Right ventricle myocardium superior (tissue), 1 donor: Measurements from ENCODE around the gene RPS6KL1. TPM values are rescaled to one million over a fixed set of nuclear protein-coding genes. Genes with fewer than 3 reads are reported as not detected.

ENCODE experiments used
- total RNA-seq: library from RNA; stranded (reverse); fragmentation: NEBNext Ultra II Directional; extraction: Animal tissue kit (Norgen Biotek cat#: 25700); gene quantifications from one replicate; pipeline ENCODE4 v1.2.1, GENCODE V29; 2021
- donor health status: DM: no; HTN: yes; CAD: no; lungs with severe emphysema.

Gene RPS6KL1
- total RNA-seq, 1 donor from 2014 or later, result 16.8 TPM

Other genes starting within 250 kb of the RPS6KL1 start
- gene AREL1, start 210.2 kb downstream of the RPS6KL1 start, total RNA-seq, result 22.6 TPM
- 35.8 TPM for gene FCF1, start 210.1 kb downstream of the RPS6KL1 start, total RNA-seq
- gene YLPM1, start 159.9 kb downstream of the RPS6KL1 start, total RNA-seq, result 26.6 TPM
- not detected for gene PROX2, start 47.1 kb downstream of the RPS6KL1 start, total RNA-seq
- 205 TPM for gene DLST, start 41.3 kb downstream of the RPS6KL1 start, total RNA-seq
- 5.1 TPM for gene PGF, start 32.3 kb upstream of the RPS6KL1 start, total RNA-seq
- 29.5 TPM for gene EIF2B2, start 79.7 kb upstream of the RPS6KL1 start, total RNA-seq
- 21.8 TPM for gene MLH3, start 128.2 kb upstream of the RPS6KL1 start, total RNA-seq
- 11.9 TPM for gene ACYP1, start 140.8 kb upstream of the RPS6KL1 start, total RNA-seq
- 11.3 TPM for gene ZC2HC1C, start 146.4 kb upstream of the RPS6KL1 start, total RNA-seq
- 109 TPM for gene NEK9, start 203.8 kb upstream of the RPS6KL1 start, total RNA-seq